Measurements from ENCODE around the gene DAAM1.

DAAM1 gene

GRCh38 chr14:59330455-59330854, 142.0 kb downstream of the DAAM1 start:
- Histone ChIP-seq H3K36me3 (ENCODE audit: control insufficient read depth, insufficient read depth, low read length) (no peaks in the 10 kb centered on the region), H3K4me3 (ENCODE audit: low read length) (no peak overlapping the region), H3K27me3 (ENCODE audit: control insufficient read depth, insufficient read depth, low read length) (no peaks in the 10 kb centered on the region), H3K9ac (ENCODE audit: low read length) (no peak overlapping the region), H3K9me3 (ENCODE audit: control insufficient read depth, low read length) (no peaks in the 10 kb centered on the region), H3K4me1 (ENCODE audit: control insufficient read depth, insufficient read depth, low read length) (peaks cover 5% of the 10 kb centered on the region)

DNA sequence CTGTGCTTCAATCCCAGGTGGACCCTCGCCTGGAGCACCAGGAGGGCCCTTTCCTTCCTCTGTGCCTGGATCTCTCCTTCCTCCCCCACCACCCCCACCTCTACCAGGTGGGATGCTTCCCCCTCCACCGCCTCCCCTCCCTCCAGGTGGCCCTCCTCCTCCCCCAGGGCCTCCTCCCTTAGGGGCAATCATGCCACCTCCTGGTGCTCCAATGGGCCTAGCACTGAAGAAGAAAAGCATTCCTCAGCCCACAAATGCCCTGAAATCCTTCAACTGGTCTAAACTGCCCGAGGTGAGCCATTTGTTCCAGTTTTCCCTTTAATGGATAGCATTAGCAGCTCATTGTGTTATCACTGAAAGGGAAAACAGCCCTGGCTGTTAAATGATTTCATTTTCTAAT, 142.8 kb downstream of the DAAM1 start:
- no peak overlapping the region for H3K4me3 ChIP-seq (ENCODE audit: low read length)
- H3K9ac ChIP-seq (ENCODE audit: low read length), result no peak overlapping the region
- peaks cover 5% of the 10 kb centered on the region for H3K4me1 ChIP-seq (ENCODE audit: control insufficient read depth, insufficient read depth, low read length)
- no peaks in the 10 kb centered on the region for H3K9me3 ChIP-seq (ENCODE audit: control insufficient read depth, low read length)
- no peaks in the 10 kb centered on the region for H3K27me3 ChIP-seq (ENCODE audit: control insufficient read depth, insufficient read depth, low read length)
- H3K36me3 ChIP-seq (ENCODE audit: control insufficient read depth, insufficient read depth, low read length), result no peaks in the 10 kb centered on the region

GRCh38 chr14:59332727-59333126, 144.3 kb downstream of the DAAM1 start:
- Histone ChIP-seq H3K36me3 (ENCODE audit: control insufficient read depth, insufficient read depth, low read length) (no peaks in the 10 kb centered on the region), H3K4me3 (ENCODE audit: low read length) (no peak overlapping the region), H3K27me3 (ENCODE audit: control insufficient read depth, insufficient read depth, low read length) (no peaks in the 10 kb centered on the region), H3K9me3 (ENCODE audit: control insufficient read depth, low read length) (no peaks in the 10 kb centered on the region), H3K4me1 (ENCODE audit: control insufficient read depth, insufficient read depth, low read length) (peaks cover 5% of the 10 kb centered on the region), H3K9ac (ENCODE audit: low read length) (no peak overlapping the region)

DNA sequence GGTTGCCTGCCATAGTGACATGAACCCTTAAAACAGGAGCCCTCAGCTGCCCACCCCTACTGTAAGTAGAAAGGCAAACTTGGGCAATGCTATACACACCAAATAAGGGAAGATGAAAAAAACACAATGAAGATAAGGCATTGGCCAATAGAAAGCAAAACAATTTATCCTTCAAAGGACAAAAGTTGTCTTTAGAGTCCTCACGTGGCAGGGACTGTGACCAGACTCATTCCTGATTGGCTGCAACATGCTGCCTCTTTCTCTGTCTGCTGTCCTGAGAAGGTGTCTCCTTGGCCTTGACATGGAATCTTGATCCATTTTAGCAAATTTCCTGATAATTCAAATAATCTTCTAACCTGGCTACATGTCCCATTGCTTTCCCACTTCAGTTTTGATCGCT, 144.8 kb downstream of the DAAM1 start:
- H3K9me3 ChIP-seq (ENCODE audit: control insufficient read depth, low read length), result no peaks in the 10 kb centered on the region
- H3K36me3 ChIP-seq (ENCODE audit: control insufficient read depth, insufficient read depth, low read length), result no peaks in the 10 kb centered on the region
- H3K4me1 ChIP-seq (ENCODE audit: control insufficient read depth, insufficient read depth, low read length), result peaks cover 5% of the 10 kb centered on the region
- H3K4me3 ChIP-seq (ENCODE audit: low read length), result no peak overlapping the region
- H3K27me3 ChIP-seq (ENCODE audit: control insufficient read depth, insufficient read depth, low read length), result no peaks in the 10 kb centered on the region
- H3K9ac ChIP-seq (ENCODE audit: low read length), result no peak overlapping the region

GRCh38 chr14:59333668-59334067, 145.2 kb downstream of the DAAM1 start:
- Histone ChIP-seq H3K36me3 (ENCODE audit: control insufficient read depth, insufficient read depth, low read length) (no peaks in the 10 kb centered on the region), H3K4me1 (ENCODE audit: control insufficient read depth, insufficient read depth, low read length) (peaks cover 5% of the 10 kb centered on the region), H3K9me3 (ENCODE audit: control insufficient read depth, low read length) (no peaks in the 10 kb centered on the region), H3K9ac (ENCODE audit: low read length) (no peak overlapping the region), H3K27me3 (ENCODE audit: control insufficient read depth, insufficient read depth, low read length) (no peaks in the 10 kb centered on the region), H3K4me3 (ENCODE audit: low read length) (no peak overlapping the region)

DNA sequence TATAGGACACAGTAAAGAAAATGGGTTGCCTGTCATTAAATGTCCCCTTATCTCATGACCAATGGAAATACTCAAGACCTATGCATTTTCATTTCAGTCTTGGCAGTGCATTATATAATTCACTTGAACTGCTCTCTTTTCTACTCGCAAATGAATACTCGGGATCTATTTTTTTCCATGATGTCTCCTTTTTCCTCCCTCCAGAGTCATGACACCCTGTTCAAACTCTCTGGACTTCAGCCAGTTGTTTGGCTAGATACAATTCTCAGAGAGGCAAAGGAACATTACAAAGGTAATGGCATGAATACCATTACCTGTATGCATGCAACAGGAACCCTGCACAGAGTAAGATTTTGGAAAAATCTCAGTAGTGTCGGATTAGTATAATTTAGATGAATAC, 145.8 kb downstream of the DAAM1 start:
- Histone ChIP-seq H3K27me3 (ENCODE audit: control insufficient read depth, insufficient read depth, low read length) (no peaks in the 10 kb centered on the region), H3K36me3 (ENCODE audit: control insufficient read depth, insufficient read depth, low read length) (no peaks in the 10 kb centered on the region), H3K9ac (ENCODE audit: low read length) (no peak overlapping the region), H3K9me3 (ENCODE audit: control insufficient read depth, low read length) (no peaks in the 10 kb centered on the region), H3K4me3 (ENCODE audit: low read length) (no peak overlapping the region), H3K4me1 (ENCODE audit: control insufficient read depth, insufficient read depth, low read length) (peaks cover 5% of the 10 kb centered on the region)

DNA sequence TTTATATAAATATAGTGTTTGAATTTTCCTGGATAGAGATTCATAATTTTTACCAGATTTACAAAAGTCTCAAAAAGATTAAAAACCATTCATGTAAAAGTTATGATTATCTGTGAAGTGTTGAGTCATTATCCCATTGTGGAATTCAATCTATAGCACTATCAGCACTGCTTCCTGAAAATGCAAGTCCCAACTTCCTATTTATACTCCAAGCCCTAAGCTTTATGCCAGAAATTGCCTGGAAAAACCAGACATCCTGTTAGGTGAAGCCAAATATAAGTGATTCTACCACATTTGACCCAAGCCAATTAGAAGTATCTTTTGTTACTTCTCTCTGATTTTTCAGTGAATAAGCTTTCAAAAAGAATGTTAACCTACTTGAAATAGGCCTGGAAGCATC, 147.6 kb downstream of the DAAM1 start:
- Histone ChIP-seq H3K4me1 (ENCODE audit: control insufficient read depth, insufficient read depth, low read length) (peaks cover 5% of the 10 kb centered on the region), H3K36me3 (ENCODE audit: control insufficient read depth, insufficient read depth, low read length) (no peaks in the 10 kb centered on the region), H3K9ac (ENCODE audit: low read length) (no peak overlapping the region), H3K4me3 (ENCODE audit: low read length) (no peak overlapping the region), H3K9me3 (ENCODE audit: control insufficient read depth, low read length) (no peaks in the 10 kb centered on the region), H3K27me3 (ENCODE audit: control insufficient read depth, insufficient read depth, low read length) (no peaks in the 10 kb centered on the region)

DNA sequence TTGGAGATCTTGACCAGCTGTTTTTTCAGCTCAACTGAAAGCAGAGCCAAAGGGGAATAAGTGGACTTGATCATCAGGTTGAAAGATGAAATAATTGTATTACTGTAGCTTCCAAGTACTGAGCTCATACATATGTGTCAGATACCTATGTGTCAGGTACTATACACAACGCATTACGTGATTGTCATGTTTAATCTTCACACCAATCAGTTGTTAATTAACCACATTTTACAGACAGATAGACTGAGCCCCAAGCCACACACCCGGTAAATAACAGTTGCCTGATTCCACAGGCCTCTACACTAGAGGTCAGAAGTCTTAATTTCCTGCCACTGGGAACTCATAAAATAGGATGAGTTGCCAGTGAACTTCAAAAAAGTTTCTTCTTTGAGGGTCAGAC, 148.2 kb downstream of the DAAM1 start:
- Histone ChIP-seq H3K4me3 (ENCODE audit: low read length) (no peak overlapping the region), H3K27me3 (ENCODE audit: control insufficient read depth, insufficient read depth, low read length) (no peaks in the 10 kb centered on the region), H3K9me3 (ENCODE audit: control insufficient read depth, low read length) (no peaks in the 10 kb centered on the region), H3K9ac (ENCODE audit: low read length) (no peak overlapping the region), H3K4me1 (ENCODE audit: control insufficient read depth, insufficient read depth, low read length) (peaks cover 5% of the 10 kb centered on the region), H3K36me3 (ENCODE audit: control insufficient read depth, insufficient read depth, low read length) (no peaks in the 10 kb centered on the region)

- Histone ChIP-seq H3K4me1 (ENCODE audit: control insufficient read depth, insufficient read depth, low read length) (peaks cover 5% of the 10 kb centered on the region), H3K9ac (ENCODE audit: low read length) (no peak overlapping the region)
These were observed 148.7 kb downstream of the DAAM1 start for GRCh38 chr14:59337141-59337611.

GRCh38 chr14:59338761-59339160, 150.3 kb downstream of the DAAM1 start:
- Histone ChIP-seq H3K27me3 (ENCODE audit: control insufficient read depth, insufficient read depth, low read length) (no peaks in the 10 kb centered on the region), H3K9me3 (ENCODE audit: control insufficient read depth, low read length) (no peaks in the 10 kb centered on the region), H3K4me1 (ENCODE audit: control insufficient read depth, insufficient read depth, low read length) (no peaks in the 10 kb centered on the region), H3K4me3 (ENCODE audit: low read length) (no peak overlapping the region), H3K36me3 (ENCODE audit: control insufficient read depth, insufficient read depth, low read length) (no peaks in the 10 kb centered on the region), H3K9ac (ENCODE audit: low read length) (no peak overlapping the region)

More at GRCh38 chr14:59337141-59337611, 148.7 kb downstream of the DAAM1 start:
- H3K4me3 ChIP-seq (ENCODE audit: low read length), result no peak overlapping the region
- no peaks in the 10 kb centered on the region for H3K27me3 ChIP-seq (ENCODE audit: control insufficient read depth, insufficient read depth, low read length)
- no peaks in the 10 kb centered on the region for H3K9me3 ChIP-seq (ENCODE audit: control insufficient read depth, low read length)
- no peaks in the 10 kb centered on the region for H3K36me3 ChIP-seq (ENCODE audit: control insufficient read depth, insufficient read depth, low read length)

DNA sequence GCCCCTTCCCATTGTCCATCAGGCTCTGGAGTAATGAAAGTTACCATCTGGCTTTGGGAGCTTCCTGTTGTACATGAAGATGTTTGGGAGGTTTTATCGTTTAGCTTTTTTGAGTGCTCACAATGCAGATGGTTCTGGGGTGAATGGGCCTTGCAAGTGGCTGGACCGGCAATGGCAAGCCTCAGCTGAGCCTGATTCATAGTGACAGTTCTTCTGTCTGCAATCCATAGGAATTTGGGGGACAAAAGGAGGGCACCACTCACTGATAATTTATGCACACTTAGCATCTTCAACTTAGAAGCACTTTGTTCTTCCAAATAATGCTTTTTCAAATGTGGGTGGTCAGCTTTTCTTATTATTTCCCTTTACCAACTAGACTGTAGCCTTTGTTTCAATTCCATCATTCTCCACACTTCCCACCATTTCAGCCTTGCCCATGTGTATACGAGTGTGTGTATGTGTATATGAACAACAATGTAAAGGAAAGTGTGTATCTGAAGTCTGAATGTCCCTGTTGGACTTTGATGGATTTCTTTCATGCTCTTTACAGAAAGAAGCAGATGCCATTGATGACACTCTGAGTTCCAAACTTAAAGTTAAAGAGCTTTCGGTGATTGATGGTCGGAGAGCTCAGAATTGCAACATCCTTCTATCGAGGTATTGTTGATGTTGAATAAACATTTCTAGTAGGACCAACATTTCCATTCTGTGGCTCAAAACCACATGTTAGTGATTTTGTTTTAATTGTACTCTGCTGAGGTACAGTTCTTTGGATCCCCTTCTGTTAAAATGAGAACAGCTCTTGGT, 151.3 kb downstream of the DAAM1 start:
- Histone ChIP-seq H3K27me3 (ENCODE audit: control insufficient read depth, insufficient read depth, low read length) (no peaks in the 10 kb centered on the region), H3K4me3 (ENCODE audit: low read length) (no peak overlapping the region), H3K9ac (ENCODE audit: low read length) (no peak overlapping the region), H3K9me3 (ENCODE audit: control insufficient read depth, low read length) (no peaks in the 10 kb centered on the region), H3K36me3 (ENCODE audit: control insufficient read depth, insufficient read depth, low read length) (no peaks in the 10 kb centered on the region), H3K4me1 (ENCODE audit: control insufficient read depth, insufficient read depth, low read length) (no peaks in the 10 kb centered on the region)

GRCh38 chr14:59341858-59342477, 153.5 kb downstream of the DAAM1 start:
- no peak overlapping the region for H3K4me3 ChIP-seq (ENCODE audit: low read length)
- H3K9me3 ChIP-seq (ENCODE audit: control insufficient read depth, low read length), result no peaks in the 10 kb centered on the region
- H3K4me1 ChIP-seq (ENCODE audit: control insufficient read depth, insufficient read depth, low read length), result no peaks in the 10 kb centered on the region
- no peaks in the 10 kb centered on the region for H3K36me3 ChIP-seq (ENCODE audit: control insufficient read depth, insufficient read depth, low read length)
- H3K9ac ChIP-seq (ENCODE audit: low read length), result no peak overlapping the region
- no peaks in the 10 kb centered on the region for H3K27me3 ChIP-seq (ENCODE audit: control insufficient read depth, insufficient read depth, low read length)
